GM23338 (cell line): ENCODE measurements around the gene MAPK8IP3.

ENCODE experiments used
- CREB1 ChIP-seq: fragments of 250-450 bp; sonication (Bioruptor Pico); IDR thresholded peaks from 2 replicates; pipeline ENCODE4 v1.5.0; 2020; ENCODE audit warnings: low read depth, mild to moderate bottlenecking, moderate library complexity
- CTCF ChIP-seq, 2 experiments: fragments of 200-600 bp in 1 of 2; sonication (generic) in 1 of 2; conservative IDR thresholded peaks; 2 replicates each; pipeline versions ENCODE4 v1.5.1 to v1.6.1; 2016 to 2017; ENCODE audit warnings: antibody characterized with exemption in 2 of 2, low read depth in 2 of 2, mild to moderate bottlenecking in 2 of 2, moderate library complexity in 1 of 2
- ETS1 ChIP-seq: IDR thresholded peaks from 2 replicates; pipeline ENCODE4 v1.6.1; 2016; ENCODE audit warnings: antibody characterized with exemption
- EZH2 ChIP-seq: fragments of 200-600 bp; sonication (generic); IDR thresholded peaks from one replicate; pipeline ENCODE4 v1.8.0; 2017; ENCODE audit warnings: antibody characterized with exemption, mild to moderate bottlenecking, low read depth; ENCODE audit not compliant: unreplicated experiment
- EZH2phosphoT487 ChIP-seq: fragments of 200-600 bp; sonication (generic); IDR thresholded peaks from one replicate; pipeline ENCODE4 v1.8.1; 2018; ENCODE audit warnings: antibody characterized with exemption; ENCODE audit not compliant: unreplicated experiment
- JUNB ChIP-seq: IDR thresholded peaks from one replicate; pipeline ENCODE4 v1.6.1; 2016; ENCODE audit warnings: antibody characterized with exemption; ENCODE audit not compliant: unreplicated experiment
- NANOG ChIP-seq: IDR thresholded peaks from 2 replicates; pipeline ENCODE4 v1.6.1; 2016; ENCODE audit warnings: antibody characterized with exemption, borderline replicate concordance
- POLR2AphosphoS5 ChIP-seq: IDR thresholded peaks from 2 replicates; pipeline ENCODE4 v1.6.1; 2016; ENCODE audit warnings: antibody characterized with exemption, low read depth
- REST ChIP-seq: IDR thresholded peaks from one replicate; pipeline ENCODE4 v1.6.1; 2018; ENCODE audit warnings: antibody characterized with exemption; ENCODE audit not compliant: unreplicated experiment
- STAT1 ChIP-seq: IDR thresholded peaks from one replicate; pipeline ENCODE4 v1.6.1; 2016; ENCODE audit warnings: antibody characterized with exemption; ENCODE audit not compliant: unreplicated experiment
- ZNF114 ChIP-seq: fragments of 250-450 bp; sonication (Bioruptor Pico); IDR thresholded peaks from 2 replicates; pipeline ENCODE4 v1.5.0; 2020; ENCODE audit warnings: mild to moderate bottlenecking, moderate library complexity
- ZNF331 ChIP-seq: fragments of 250-450 bp; sonication (Bioruptor Pico); IDR thresholded peaks from 2 replicates; pipeline ENCODE4 v1.5.0; 2020; ENCODE audit warnings: low read depth, mild to moderate bottlenecking, moderate library complexity

GRCh38 chr16:1731603-1732002 lies 25.6 kb downstream of the MAPK8IP3 start:
- TF ChIP-seq CTCF (conservative IDR thresholded peaks at IDR 0.05; ENCODE audit: low read depth in 2 of 2), result no peak
- no peak for TF ChIP-seq EZH2
- TF ChIP-seq POLR2AphosphoS5, result no peak
- TF ChIP-seq REST, result no peak
- TF ChIP-seq ZNF331, result no peak
- no peak for TF ChIP-seq CREB1 (CRISPR knock-in tag)
- TF ChIP-seq STAT1, result no peak
- no peak for TF ChIP-seq EZH2phosphoT487
- TF ChIP-seq ZNF114 (CRISPR knock-in tag), result no peak
- no peak for TF ChIP-seq ETS1
- no peak for TF ChIP-seq JUNB
- no peak for TF ChIP-seq NANOG
